ENCODE data around the gene UFL1. TPM values are rescaled to one million over a fixed set of nuclear protein-coding genes. Genes with fewer than 3 reads are reported as not detected.

The UFL1 gene
- total RNA-seq (2022; extraction: Qiagen RNA extraction; ENCODE audit: low read depth): 6.4 to 10.0 TPM (median 8.9 TPM) in 5 replicates

GRCh38 chr6:96521644-96522464 lies at the start of gene UFL1:
Gene UFL1 (plus strand): TSS chr6:96521806. CDS start chr6:96521874, 68 bp downstream.

GRCh38 chr6:96562886-96563285 lies 41.3 kb downstream of the UFL1 start, which contains the start of gene FHL5:
Gene FHL5 (plus strand): TSS chr6:96563128. CDS start chr6:96603614, 40,486 bp downstream.

Other genes with a start within 250 kb of the UFL1 start
- not detected in 5 replicates for gene FHL5, start 41.3 kb downstream of the UFL1 start, total RNA-seq (2022; extraction: Qiagen RNA extraction; ENCODE audit: low read depth)

Data from A549 treated with GW870086 at 1 μM for 4 hours (cell line).